Neural cell (in vitro differentiated cells): Measurements from ENCODE around the gene CDKAL1. TPM values are rescaled to one million over a fixed set of nuclear protein-coding genes. Genes with fewer than 3 reads are reported as not detected.

ENCODE experiments used
- H2AFZ ChIP-seq: fragments of 200-600, 300-800 bp; sonication (generic), shearing (Covaris generic); 2 replicates; pipeline ENCODE4 v1.6.0; 2014; ENCODE audit warnings: low read depth, mild to moderate bottlenecking, antibody characterized with exemption, low read length, moderate library complexity
- H3F3A ChIP-seq: fragments of 200-600 bp; shearing (Covaris generic); 2 replicates; pipeline ENCODE4 v1.6.1; 2016; ENCODE audit warnings: mild to moderate bottlenecking, moderate library complexity, mixed read lengths, antibody characterized with exemption, low read length; ENCODE audit not compliant: insufficient read depth, poor library complexity, severe bottlenecking
- H3K27ac ChIP-seq: fragments of 200-600, 300-800 bp; sonication (generic), shearing (Covaris generic); 2 replicates; pipeline ENCODE4 v1.5.1; 2014; ENCODE audit warnings: mild to moderate bottlenecking, low read length, moderate library complexity
- H3K27me3 ChIP-seq: fragments of 300-800, 200-600 bp; sonication (generic), shearing (Covaris generic); 2 replicates; pipeline ENCODE4 v1.6.0; 2014; ENCODE audit warnings: mild to moderate bottlenecking, low read depth, low read length, moderate library complexity; ENCODE audit not compliant: insufficient read depth
- H3K36me3 ChIP-seq: fragments of 300-800, 200-600 bp; sonication (generic), shearing (Covaris generic); 2 replicates; pipeline ENCODE4 v1.5.1; 2014; ENCODE audit warnings: mild to moderate bottlenecking, antibody characterized with exemption, low read length, moderate library complexity; ENCODE audit not compliant: insufficient read depth
- H3K4me2 ChIP-seq: fragments of 300-800, 200-600 bp; sonication (generic), shearing (Covaris generic); 2 replicates; pipeline ENCODE4 v1.6.0; 2014; ENCODE audit warnings: mild to moderate bottlenecking, low read length
- H3K4me3 ChIP-seq: fragments of 300-800, 200-600 bp; sonication (generic), shearing (Covaris generic); 2 replicates; pipeline ENCODE4 v1.5.1; 2014; ENCODE audit warnings: mild to moderate bottlenecking, low read length, moderate library complexity
- H3K79me2 ChIP-seq: fragments of 200-600 bp; shearing (Covaris generic); replicated peaks from 2 replicates; pipeline ENCODE4 v1.6.0; 2014; ENCODE audit warnings: mild to moderate bottlenecking, low read length, moderate library complexity; ENCODE audit not compliant: insufficient read depth
- H3K9ac ChIP-seq: fragments of 300-800, 200-600 bp; sonication (generic), shearing (Covaris generic); 2 replicates; pipeline ENCODE4 v1.6.1; 2016; ENCODE audit warnings: mild to moderate bottlenecking, low read length, mixed read lengths
- H3K9me2 ChIP-seq: fragments of 200-600 bp; shearing (Covaris generic); 2 replicates; pipeline ENCODE4 v1.6.1; 2016; ENCODE audit warnings: mild to moderate bottlenecking, low read length, mixed read lengths; ENCODE audit not compliant: insufficient read depth
- H3K9me3 ChIP-seq: fragments of 200-600, 300-800 bp; sonication (generic), shearing (Covaris generic); 2 replicates; pipeline ENCODE4 v1.6.1; 2016; ENCODE audit warnings: mild to moderate bottlenecking, mixed run types, low read length, moderate library complexity, mixed read lengths
- H4K20me1 ChIP-seq: fragments of 200-600 bp; shearing (Covaris generic); 2 replicates; pipeline ENCODE4 v1.6.1; 2016; ENCODE audit warnings: mild to moderate bottlenecking, mixed run types; ENCODE audit not compliant: insufficient read depth
- EP300 ChIP-seq: fragments of 450-650 bp; conservative IDR thresholded peaks from 2 replicates; pipeline ENCODE4 v1.6.1; 2014; ENCODE audit warnings: antibody characterized with exemption, mild to moderate bottlenecking, moderate library complexity; ENCODE audit not compliant: poor library complexity, severe bottlenecking
- EZH2 ChIP-seq: fragments of 200-600, 300-800 bp; shearing (Covaris generic), sonication (generic); IDR thresholded peaks from 2 replicates; pipeline ENCODE4 v1.6.1; 2014; ENCODE audit warnings: antibody characterized with exemption, low read length, borderline replicate concordance, mild to moderate bottlenecking; ENCODE audit not compliant: insufficient read depth, poor library complexity, severe bottlenecking
- MXI1 ChIP-seq: fragments of 450-650 bp; conservative IDR thresholded peaks from 2 replicates; pipeline ENCODE4 v1.6.1; 2014; ENCODE audit warnings: antibody characterized with exemption, mild to moderate bottlenecking; ENCODE audit not compliant: poor library complexity, severe bottlenecking
- POLR2AphosphoS5 ChIP-seq: IDR thresholded peaks from 2 replicates; pipeline ENCODE4 v1.6.1; 2012
- RAD21 ChIP-seq: fragments of 450-650 bp; conservative IDR thresholded peaks from 2 replicates; pipeline ENCODE4 v1.6.1; 2014; ENCODE audit warnings: antibody characterized with exemption, mild to moderate bottlenecking, moderate library complexity
- SMC3 ChIP-seq: fragments of 450-650 bp; conservative IDR thresholded peaks from 2 replicates; pipeline ENCODE4 v1.6.1; 2014; ENCODE audit warnings: antibody characterized with exemption, mild to moderate bottlenecking, moderate library complexity; ENCODE audit not compliant: poor library complexity
- TAF1 ChIP-seq: IDR thresholded peaks from 2 replicates; pipeline ENCODE4 v1.6.1; 2012; ENCODE audit warnings: low read depth
- polyA plus RNA-seq: library from polyadenylated mRNA; depleted of rRNA; stranded (reverse); fragments of >200 nt; gene quantifications from 2 replicates; pipeline ENCODE4 v1.2.3, GENCODE V29; 2014
- TF ChIP-seq, protein P1 (sequence below): fragments of 450-650 bp; IDR thresholded peaks from 2 replicates; pipeline ENCODE4 v1.5.1; 2014; ENCODE audit warnings: antibody characterized with exemption, mild to moderate bottlenecking, moderate library complexity; ENCODE audit not compliant: poor library complexity, severe bottlenecking
- TF ChIP-seq, protein P2 (sequence below): IDR thresholded peaks from 2 replicates; pipeline ENCODE4 v1.6.1; 2012; ENCODE audit warnings: borderline replicate concordance

CDKAL1 gene
- polyA plus RNA-seq, 1 donor from 2014 or later: 10.7 TPM

DNA sequence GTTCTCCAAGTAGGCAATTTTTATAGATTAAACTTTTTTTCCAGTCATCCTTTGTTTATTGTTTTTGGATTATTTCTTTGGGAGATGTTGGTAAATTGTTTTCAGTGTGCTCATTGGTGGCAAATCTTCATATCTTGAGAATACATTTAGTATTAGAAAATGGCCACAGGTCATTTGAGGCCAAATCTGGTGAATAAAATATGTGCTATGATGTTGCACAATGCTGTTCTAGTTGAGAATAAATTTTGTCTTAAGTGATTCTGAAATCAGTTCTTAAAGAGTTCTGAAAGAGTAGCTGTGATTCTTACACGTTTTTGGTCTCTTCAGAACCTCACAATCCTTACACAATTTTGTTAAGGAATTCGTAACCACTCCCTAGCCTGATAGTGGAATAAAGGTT lies 20.1 kb downstream of the CDKAL1 start:
- Histone ChIP-seq H3K36me3 (no peaks in the 10 kb centered on the region), H4K20me1 (no peaks in the 10 kb centered on the region), H3K9me2 (no peaks in the 10 kb centered on the region), H3K79me2 (no peaks in the 10 kb centered on the region), H3K4me2 (no peak overlapping the region), H3K27ac (no peak overlapping the region), H3K9ac (no peak overlapping the region), H3F3A (no peaks in the 10 kb centered on the region), H3K4me3 (no peak overlapping the region), H2AFZ (no peak overlapping the region), H3K27me3 (no peaks in the 10 kb centered on the region), H3K9me3 (no peaks in the 10 kb centered on the region)
- TF ChIP-seq MXI1: no peak
- no peak for TF ChIP-seq POLR2AphosphoS5
- TF ChIP-seq, protein P1, sequence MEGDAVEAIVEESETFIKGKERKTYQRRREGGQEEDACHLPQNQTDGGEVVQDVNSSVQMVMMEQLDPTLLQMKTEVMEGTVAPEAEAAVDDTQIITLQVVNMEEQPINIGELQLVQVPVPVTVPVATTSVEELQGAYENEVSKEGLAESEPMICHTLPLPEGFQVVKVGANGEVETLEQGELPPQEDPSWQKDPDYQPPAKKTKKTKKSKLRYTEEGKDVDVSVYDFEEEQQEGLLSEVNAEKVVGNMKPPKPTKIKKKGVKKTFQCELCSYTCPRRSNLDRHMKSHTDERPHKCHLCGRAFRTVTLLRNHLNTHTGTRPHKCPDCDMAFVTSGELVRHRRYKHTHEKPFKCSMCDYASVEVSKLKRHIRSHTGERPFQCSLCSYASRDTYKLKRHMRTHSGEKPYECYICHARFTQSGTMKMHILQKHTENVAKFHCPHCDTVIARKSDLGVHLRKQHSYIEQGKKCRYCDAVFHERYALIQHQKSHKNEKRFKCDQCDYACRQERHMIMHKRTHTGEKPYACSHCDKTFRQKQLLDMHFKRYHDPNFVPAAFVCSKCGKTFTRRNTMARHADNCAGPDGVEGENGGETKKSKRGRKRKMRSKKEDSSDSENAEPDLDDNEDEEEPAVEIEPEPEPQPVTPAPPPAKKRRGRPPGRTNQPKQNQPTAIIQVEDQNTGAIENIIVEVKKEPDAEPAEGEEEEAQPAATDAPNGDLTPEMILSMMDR: no peak
- no peak for TF ChIP-seq EZH2
- TF ChIP-seq, protein P2, sequence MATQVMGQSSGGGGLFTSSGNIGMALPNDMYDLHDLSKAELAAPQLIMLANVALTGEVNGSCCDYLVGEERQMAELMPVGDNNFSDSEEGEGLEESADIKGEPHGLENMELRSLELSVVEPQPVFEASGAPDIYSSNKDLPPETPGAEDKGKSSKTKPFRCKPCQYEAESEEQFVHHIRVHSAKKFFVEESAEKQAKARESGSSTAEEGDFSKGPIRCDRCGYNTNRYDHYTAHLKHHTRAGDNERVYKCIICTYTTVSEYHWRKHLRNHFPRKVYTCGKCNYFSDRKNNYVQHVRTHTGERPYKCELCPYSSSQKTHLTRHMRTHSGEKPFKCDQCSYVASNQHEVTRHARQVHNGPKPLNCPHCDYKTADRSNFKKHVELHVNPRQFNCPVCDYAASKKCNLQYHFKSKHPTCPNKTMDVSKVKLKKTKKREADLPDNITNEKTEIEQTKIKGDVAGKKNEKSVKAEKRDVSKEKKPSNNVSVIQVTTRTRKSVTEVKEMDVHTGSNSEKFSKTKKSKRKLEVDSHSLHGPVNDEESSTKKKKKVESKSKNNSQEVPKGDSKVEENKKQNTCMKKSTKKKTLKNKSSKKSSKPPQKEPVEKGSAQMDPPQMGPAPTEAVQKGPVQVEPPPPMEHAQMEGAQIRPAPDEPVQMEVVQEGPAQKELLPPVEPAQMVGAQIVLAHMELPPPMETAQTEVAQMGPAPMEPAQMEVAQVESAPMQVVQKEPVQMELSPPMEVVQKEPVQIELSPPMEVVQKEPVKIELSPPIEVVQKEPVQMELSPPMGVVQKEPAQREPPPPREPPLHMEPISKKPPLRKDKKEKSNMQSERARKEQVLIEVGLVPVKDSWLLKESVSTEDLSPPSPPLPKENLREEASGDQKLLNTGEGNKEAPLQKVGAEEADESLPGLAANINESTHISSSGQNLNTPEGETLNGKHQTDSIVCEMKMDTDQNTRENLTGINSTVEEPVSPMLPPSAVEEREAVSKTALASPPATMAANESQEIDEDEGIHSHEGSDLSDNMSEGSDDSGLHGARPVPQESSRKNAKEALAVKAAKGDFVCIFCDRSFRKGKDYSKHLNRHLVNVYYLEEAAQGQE: no peak
- TF ChIP-seq RAD21: no peak
- no peak for TF ChIP-seq SMC3
- no peak for TF ChIP-seq TAF1
- TF ChIP-seq EP300: no peak

DNA sequence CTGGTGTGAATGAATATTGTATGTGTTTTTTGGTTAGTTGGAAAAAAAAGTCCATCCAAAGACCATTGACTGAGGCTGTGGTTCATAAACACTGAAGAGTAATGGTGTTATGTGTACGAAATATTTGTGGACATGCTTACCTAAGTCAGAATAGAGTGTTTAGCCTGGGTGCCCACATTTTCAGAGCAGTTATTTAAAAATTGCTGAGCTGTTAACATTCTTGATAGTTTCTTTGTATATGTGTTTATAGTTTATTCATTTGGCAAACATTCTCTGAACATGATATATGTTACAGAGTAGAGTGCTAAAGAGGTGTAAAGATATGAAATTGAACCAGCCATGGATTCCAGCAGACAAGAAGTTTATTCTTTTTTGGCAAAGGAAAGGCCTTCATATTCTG lies 20.6 kb downstream of the CDKAL1 start:
- Histone ChIP-seq H3K27me3 (no peaks in the 10 kb centered on the region), H3K9ac (no peak overlapping the region), H3K36me3 (no peaks in the 10 kb centered on the region), H3K79me2 (no peaks in the 10 kb centered on the region), H3K9me3 (no peaks in the 10 kb centered on the region), H4K20me1 (no peaks in the 10 kb centered on the region), H2AFZ (no peak overlapping the region), H3F3A (no peaks in the 10 kb centered on the region), H3K4me2 (no peak overlapping the region), H3K4me3 (no peak overlapping the region), H3K9me2 (no peaks in the 10 kb centered on the region), H3K27ac (no peak overlapping the region)
- no peak for TF ChIP-seq EZH2
- TF ChIP-seq, protein P2: no peak
